Endodermal cell (in vitro differentiated cells): Measurements from ENCODE around the gene TLE2. TPM values are rescaled to one million over a fixed set of nuclear protein-coding genes. Genes with fewer than 3 reads are reported as not detected.

ENCODE experiments used
- DNase-seq: peaks from one replicate; pipeline ENCODE4 v3.0.0-alpha.2; 2017
- H3K27ac ChIP-seq: 2 replicates; pipeline ENCODE4 v1.5.1; 2013; ENCODE audit warnings: mild to moderate bottlenecking, low read depth, low read length, moderate library complexity
- H3K27me3 ChIP-seq: 2 replicates; pipeline ENCODE4 v1.6.1; 2013; ENCODE audit warnings: mild to moderate bottlenecking, low read length, moderate library complexity; ENCODE audit not compliant: insufficient read depth, control insufficient read depth, poor library complexity, severe bottlenecking
- H3K36me3 ChIP-seq: 2 replicates; pipeline ENCODE4 v1.7.0; 2013; ENCODE audit warnings: mild to moderate bottlenecking, low read length, moderate library complexity; ENCODE audit not compliant: control insufficient read depth, insufficient read depth
- H3K4me1 ChIP-seq: one replicate; pipeline ENCODE4 v1.7.0; 2013; ENCODE audit warnings: low read length; ENCODE audit not compliant: control insufficient read depth, insufficient read depth
- H3K4me3 ChIP-seq: 2 replicates; pipeline ENCODE4 v1.5.1; 2013; ENCODE audit warnings: mild to moderate bottlenecking, low read length, moderate library complexity
- H3K9ac ChIP-seq: 2 replicates; pipeline ENCODE4 v1.6.1; 2013; ENCODE audit warnings: mild to moderate bottlenecking, low read length, moderate library complexity; ENCODE audit not compliant: poor library complexity, severe bottlenecking; ENCODE audit errors: extremely low read depth
- H3K9me3 ChIP-seq: 2 replicates; pipeline ENCODE4 v1.6.1; 2013; ENCODE audit warnings: mild to moderate bottlenecking, low read length, moderate library complexity; ENCODE audit not compliant: control insufficient read depth
- H3K27ac Mint-ChIP-seq: 2 replicates; pipeline ENCODE4 v1.8.0; 2020; ENCODE audit warnings: mixed read lengths
- H3K27me3 Mint-ChIP-seq: 2 replicates; pipeline ENCODE4 v1.8.0; 2021; ENCODE audit warnings: mild to moderate bottlenecking, mixed read lengths; ENCODE audit not compliant: insufficient read depth
- H3K36me3 Mint-ChIP-seq: 2 replicates; pipeline ENCODE4 v1.8.0; 2020; ENCODE audit warnings: low read depth, mixed read lengths
- H3K4me1 Mint-ChIP-seq: 2 replicates; pipeline ENCODE4 v1.8.0; 2020; ENCODE audit warnings: mixed read lengths
- H3K4me3 Mint-ChIP-seq: 2 replicates; pipeline ENCODE4 v1.8.0; 2020; ENCODE audit warnings: mild to moderate bottlenecking, moderate library complexity, mixed read lengths
- H3K9me3 Mint-ChIP-seq: 2 replicates; pipeline ENCODE4 v1.8.0; 2020; ENCODE audit warnings: mild to moderate bottlenecking, mixed read lengths
- WGBS, 2 experiments: methylation state at CpG; one replicate each; pipeline versions ENCODE4 v1.1.5 to v1.1.7; 2013; ENCODE audit warnings: missing lambda C conversion rate in 2 of 2, mixed read lengths in 1 of 2; ENCODE audit not compliant: insufficient coverage in 1 of 2, insufficient read length in 1 of 2; 5-methylcytosine and 5-hydroxymethylcytosine counted together
- total RNA-seq, 2 donors: library from RNA; stranded (reverse); fragmentation: NEBNext Ultra II Directional in 1 of 2; extraction: Animal tissue kit (Norgen Biotek cat#: 25700) in 1 of 2; gene quantifications; 2 replicates in 1 of 2; 3 replicates in 1 of 2; pipeline ENCODE4 v1.2.1, GENCODE V29; 2021
- TF ChIP-seq, protein P1 (sequence below): fragments of 200-600 bp; sonication (generic); conservative IDR thresholded peaks from 2 replicates; pipeline ENCODE4 v1.5.0; 2021; ENCODE audit warnings: antibody characterized with exemption, mild to moderate bottlenecking

Gene TLE2
- total RNA-seq, 2 donors from 2014 or later, result 75.0 to 80.3 TPM

GRCh38 chr19:2988568-2988967 is 40.5 kb downstream of the TLE2 start:
- H3K27me3 ChIP-seq, result no peaks in the 10 kb centered on the region
- DNase-seq, result no peak
- H3K9ac ChIP-seq, result no peak overlapping the region
- H3K9me3 ChIP-seq, result no peaks in the 10 kb centered on the region
- no peak overlapping the region for H3K27ac Mint-ChIP-seq
- no peak overlapping the region for H3K4me3 Mint-ChIP-seq
- 94% methylated on average over 3 of the region's 3 CpGs; no CpG with 5 or more reads in 1 of the 2 experiments for WGBS, 2 experiments
- TF ChIP-seq, protein P1, sequence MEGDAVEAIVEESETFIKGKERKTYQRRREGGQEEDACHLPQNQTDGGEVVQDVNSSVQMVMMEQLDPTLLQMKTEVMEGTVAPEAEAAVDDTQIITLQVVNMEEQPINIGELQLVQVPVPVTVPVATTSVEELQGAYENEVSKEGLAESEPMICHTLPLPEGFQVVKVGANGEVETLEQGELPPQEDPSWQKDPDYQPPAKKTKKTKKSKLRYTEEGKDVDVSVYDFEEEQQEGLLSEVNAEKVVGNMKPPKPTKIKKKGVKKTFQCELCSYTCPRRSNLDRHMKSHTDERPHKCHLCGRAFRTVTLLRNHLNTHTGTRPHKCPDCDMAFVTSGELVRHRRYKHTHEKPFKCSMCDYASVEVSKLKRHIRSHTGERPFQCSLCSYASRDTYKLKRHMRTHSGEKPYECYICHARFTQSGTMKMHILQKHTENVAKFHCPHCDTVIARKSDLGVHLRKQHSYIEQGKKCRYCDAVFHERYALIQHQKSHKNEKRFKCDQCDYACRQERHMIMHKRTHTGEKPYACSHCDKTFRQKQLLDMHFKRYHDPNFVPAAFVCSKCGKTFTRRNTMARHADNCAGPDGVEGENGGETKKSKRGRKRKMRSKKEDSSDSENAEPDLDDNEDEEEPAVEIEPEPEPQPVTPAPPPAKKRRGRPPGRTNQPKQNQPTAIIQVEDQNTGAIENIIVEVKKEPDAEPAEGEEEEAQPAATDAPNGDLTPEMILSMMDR, result no peak
- no peak overlapping the region for H3K27ac ChIP-seq
- H3K4me1 Mint-ChIP-seq, result peaks cover 15% of the 10 kb centered on the region
- H3K36me3 Mint-ChIP-seq, result peaks cover 4% of the 10 kb centered on the region
- H3K36me3 ChIP-seq, result no peaks in the 10 kb centered on the region
- no peak overlapping the region for H3K4me3 ChIP-seq
- peaks cover 14% of the 10 kb centered on the region for H3K27me3 Mint-ChIP-seq
- peaks cover 10% of the 10 kb centered on the region for H3K4me1 ChIP-seq
- H3K9me3 Mint-ChIP-seq, result no peaks in the 10 kb centered on the region

DNA sequence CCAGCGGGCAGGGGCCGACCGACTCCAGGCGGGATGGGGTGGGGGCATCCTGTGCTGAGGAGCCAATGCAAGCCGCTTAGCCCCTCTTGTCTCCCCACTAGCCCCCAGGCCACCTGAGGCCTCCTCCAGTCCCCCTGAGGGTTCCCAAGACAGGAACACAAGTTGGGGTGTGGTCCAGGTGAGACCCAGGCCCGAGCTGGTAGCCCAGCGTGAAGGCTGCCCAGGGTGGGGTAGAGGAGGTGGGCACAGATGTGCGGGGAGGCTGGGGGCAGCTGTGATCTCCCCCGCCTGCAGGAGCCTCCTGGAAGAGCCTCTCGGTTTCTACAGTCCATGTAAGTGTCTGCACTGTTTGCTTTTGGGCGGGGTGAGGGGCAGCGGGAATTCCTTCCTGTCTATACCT is 41.3 kb downstream of the TLE2 start:
- TF ChIP-seq, protein P1, result no peak
- Mint-ChIP-seq H3K27me3 (peaks cover 16% of the 10 kb centered on the region), H3K9me3 (no peaks in the 10 kb centered on the region), H3K4me1 (peaks cover 20% of the 10 kb centered on the region), H3K4me3 (peak overlapping the region; percentile 46), H3K27ac (no peak overlapping the region), H3K36me3 (peaks cover 4% of the 10 kb centered on the region)
- Histone ChIP-seq H3K9me3 (no peaks in the 10 kb centered on the region), H3K27me3 (no peaks in the 10 kb centered on the region), H3K27ac (no peak overlapping the region), H3K4me1 (peaks cover 10% of the 10 kb centered on the region), H3K9ac (no peak overlapping the region), H3K36me3 (no peaks in the 10 kb centered on the region), H3K4me3 (no peak overlapping the region)
- WGBS, 2 experiments, result 66 to 85% methylated on average over 3 to 12 of the region's 12 CpGs
- no peak for DNase-seq

DNA sequence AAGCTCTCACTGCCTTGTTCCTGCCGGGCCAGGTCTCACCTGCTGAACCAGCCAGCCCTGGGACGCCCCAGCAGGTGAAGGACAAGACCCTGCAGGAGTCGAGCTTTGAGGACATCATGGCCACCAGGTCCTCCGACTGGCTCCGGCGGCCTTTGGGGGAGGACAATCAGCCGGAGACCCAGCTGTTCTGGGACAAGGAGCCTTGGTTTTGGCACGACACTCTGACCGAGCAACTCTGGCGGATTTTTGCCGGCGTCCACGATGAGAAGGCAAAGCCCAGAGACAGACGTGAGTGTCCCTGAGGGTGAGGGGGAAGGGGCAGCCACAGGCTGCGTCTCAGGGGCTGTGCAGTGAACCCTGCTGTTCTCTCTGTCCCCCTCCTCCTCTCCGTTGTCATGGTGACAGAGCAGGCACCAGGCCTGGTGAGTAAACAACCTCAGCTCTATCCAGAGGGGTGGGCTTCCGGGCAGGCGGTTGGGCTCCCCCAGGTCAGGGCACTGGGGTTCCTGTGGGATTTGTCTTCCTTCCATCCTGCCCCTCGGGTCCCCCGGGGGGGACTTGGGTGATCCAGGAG is 42.0 kb downstream of the TLE2 start:
- H3K27ac Mint-ChIP-seq, result peak overlapping the region; percentile 67
- H3K4me3 ChIP-seq, result no peak overlapping the region
- no peaks in the 10 kb centered on the region for H3K9me3 Mint-ChIP-seq
- peaks cover 10% of the 10 kb centered on the region for H3K4me1 ChIP-seq
- H3K4me3 Mint-ChIP-seq, result peak overlapping the region; percentile 46
- no peaks in the 10 kb centered on the region for H3K27me3 ChIP-seq
- 37 to 41% methylated on average over 12 to 20 of the region's 20 CpGs for WGBS, 2 experiments
- H3K9ac ChIP-seq, result no peak overlapping the region
- H3K9me3 ChIP-seq, result no peaks in the 10 kb centered on the region
- peaks cover 4% of the 10 kb centered on the region for H3K36me3 Mint-ChIP-seq
- TF ChIP-seq, protein P1, result no peak
- H3K4me1 Mint-ChIP-seq, result peaks cover 24% of the 10 kb centered on the region
- no peaks in the 10 kb centered on the region for H3K36me3 ChIP-seq
- peak; percentile 78 for DNase-seq
- H3K27me3 Mint-ChIP-seq, result peaks cover 20% of the 10 kb centered on the region
- H3K27ac ChIP-seq, result no peak overlapping the region
